SK-N-SH treated with all-trans-retinoic acid at 6 μM for 48 hours (cell line): ENCODE data around the gene ZCCHC3.
A peak's percentile ranks its signal among the peaks of the same experiment; 100 is the strongest.

Experiments
- ATAC-seq: fragments of 200-7000 bp; cut with Tn5 transposase; 3 replicates; pipeline ENCODE4 v1.9.1; 2020; ENCODE audit warnings: mild to moderate bottlenecking, moderate library complexity
- ARNTL ChIP-seq: fragments of 450-650 bp; formaldehyde crosslinking; IDR thresholded peaks from 2 replicates; pipeline ENCODE4 v1.5.0; 2020; ENCODE audit warnings: low read depth, mild to moderate bottlenecking, moderate library complexity, borderline replicate concordance
- BACH2 ChIP-seq: fragments of 250-450 bp; sonication (Bioruptor Pico); IDR thresholded peaks from 2 replicates; pipeline ENCODE4 v1.9.0; 2021; ENCODE audit warnings: mild to moderate bottlenecking, borderline replicate concordance
- CSDC2 ChIP-seq: fragments of 250-450 bp; sonication (Bioruptor Pico); IDR thresholded peaks from 2 replicates; pipeline ENCODE4 v1.5.0; 2020; ENCODE audit warnings: mild to moderate bottlenecking, moderate library complexity
- CSRNP3 ChIP-seq: fragments of 250-450 bp; sonication (Bioruptor Pico); IDR thresholded peaks from 2 replicates; pipeline ENCODE4 v1.5.1; 2021; ENCODE audit warnings: mild to moderate bottlenecking, moderate library complexity
- ESRRG ChIP-seq: fragments of 250-450 bp; sonication (Bioruptor Pico); IDR thresholded peaks from 2 replicates; pipeline ENCODE4 v1.6.1; 2021; ENCODE audit warnings: mild to moderate bottlenecking
- GLIS3 ChIP-seq: fragments of 250-450 bp; sonication (Bioruptor Pico); IDR thresholded peaks from 2 replicates; pipeline ENCODE4 v1.5.0; 2020; ENCODE audit warnings: mild to moderate bottlenecking, moderate library complexity
- ISL1 ChIP-seq: fragments of 250-450 bp; sonication (Bioruptor Pico); IDR thresholded peaks from 2 replicates; pipeline ENCODE4 v2.1.2; 2022; ENCODE audit warnings: mild to moderate bottlenecking, moderate library complexity
- PATZ1 ChIP-seq: fragments of 250-450 bp; sonication (Bioruptor Pico); IDR thresholded peaks from 2 replicates; pipeline ENCODE4 v1.8.0; 2020; ENCODE audit warnings: mild to moderate bottlenecking, moderate library complexity, borderline replicate concordance
- POU6F1 ChIP-seq: fragments of 250-450 bp; sonication (Bioruptor Pico); IDR thresholded peaks from 2 replicates; pipeline ENCODE4 v1.8.0; 2021; ENCODE audit warnings: low read depth, mild to moderate bottlenecking, moderate library complexity, borderline replicate concordance
- PPARA ChIP-seq: fragments of 250-450 bp; sonication (Bioruptor Pico); IDR thresholded peaks from 2 replicates; pipeline ENCODE4 v1.5.0; 2020; ENCODE audit warnings: mild to moderate bottlenecking, borderline replicate concordance
- RARB ChIP-seq: fragments of 250-450 bp; sonication (Bioruptor Pico); IDR thresholded peaks from 2 replicates; pipeline ENCODE4 v1.8.0; 2021; ENCODE audit warnings: mild to moderate bottlenecking, moderate library complexity
- SNAI2 ChIP-seq: fragments of 250-450 bp; sonication (Bioruptor Pico); IDR thresholded peaks from 2 replicates; pipeline ENCODE4 v1.5.0; 2020; ENCODE audit warnings: mild to moderate bottlenecking, moderate library complexity
- TCF4 ChIP-seq: fragments of 250-450 bp; sonication (Bioruptor Pico); IDR thresholded peaks from 2 replicates; pipeline ENCODE4 v1.8.0; 2021; ENCODE audit warnings: mild to moderate bottlenecking, moderate library complexity, borderline replicate concordance
- TOX ChIP-seq: fragments of 250-450 bp; sonication (Bioruptor Pico); IDR thresholded peaks from 2 replicates; pipeline ENCODE4 v1.8.0; 2021; ENCODE audit warnings: mild to moderate bottlenecking, moderate library complexity, borderline replicate concordance
- TSHZ2 ChIP-seq: fragments of 250-450 bp; sonication (Bioruptor Pico); IDR thresholded peaks from 2 replicates; pipeline ENCODE4 v1.5.0; 2020; ENCODE audit warnings: mild to moderate bottlenecking, moderate library complexity
- ZC3H10 ChIP-seq: fragments of 250-450 bp; sonication (Bioruptor Pico); IDR thresholded peaks from 2 replicates; pipeline ENCODE4 v1.5.1; 2021; ENCODE audit warnings: mild to moderate bottlenecking, moderate library complexity
- ZFP3 ChIP-seq: fragments of 250-450 bp; sonication (Bioruptor Pico); IDR thresholded peaks from 2 replicates; pipeline ENCODE4 v1.5.0; 2020; ENCODE audit warnings: mild to moderate bottlenecking, moderate library complexity
- ZFP30 ChIP-seq: fragments of 450-650 bp; formaldehyde crosslinking; IDR thresholded peaks from 2 replicates; pipeline ENCODE4 v1.5.0; 2022; ENCODE audit warnings: mild to moderate bottlenecking, moderate library complexity
- ZNF565 ChIP-seq: fragments of 450-650 bp; formaldehyde crosslinking; conservative IDR thresholded peaks from 2 replicates; pipeline ENCODE4 v1.5.0; 2020; ENCODE audit warnings: low read depth, mild to moderate bottlenecking, moderate library complexity
- ZNF70 ChIP-seq: fragments of 450-650 bp; formaldehyde crosslinking; IDR thresholded peaks from 2 replicates; pipeline ENCODE4 v1.5.0; 2020; ENCODE audit warnings: mild to moderate bottlenecking, moderate library complexity
- ZNF8 ChIP-seq: fragments of 450-650 bp; formaldehyde crosslinking; IDR thresholded peaks from 2 replicates; pipeline ENCODE4 v1.5.0; 2020; ENCODE audit warnings: mild to moderate bottlenecking, moderate library complexity

ZCCHC3 gene

GRCh38 chr20:328027-328974, 30.9 kb downstream of the ZCCHC3 start:
- TF ChIP-seq ZNF565 (CRISPR knock-in tag) (no peak), ISL1 (CRISPR knock-in tag) (no peak), TCF4 (CRISPR knock-in tag) (no peak), ARNTL (CRISPR knock-in tag) (no peak), BACH2 (CRISPR knock-in tag) (no peak), ZC3H10 (CRISPR knock-in tag) (no peak)
- ATAC-seq: no peak

- TF ChIP-seq ESRRG (CRISPR knock-in tag) (no peak), RARB (CRISPR knock-in tag) (no peak), ARNTL (CRISPR knock-in tag) (no peak), ZFP30 (no peak)
- no peak for ATAC-seq
These were observed 31.8 kb downstream of the ZCCHC3 start for GRCh38 chr20:328975-329695.

GRCh38 chr20:329851-330232, 32.5 kb downstream of the ZCCHC3 start:
- no peak for ATAC-seq
- TF ChIP-seq ZC3H10 (CRISPR knock-in tag) (no peak), PPARA (CRISPR knock-in tag) (no peak), ZNF70 (no peak), RARB (CRISPR knock-in tag) (no peak), ZFP30 (no peak), ISL1 (CRISPR knock-in tag) (no peak), ARNTL (CRISPR knock-in tag) (no peak), ESRRG (CRISPR knock-in tag) (no peak), TOX (no peak), PATZ1 (CRISPR knock-in tag) (no peak), ZNF8 (CRISPR knock-in tag) (no peak), ZFP3 (CRISPR knock-in tag) (no peak), TCF4 (CRISPR knock-in tag) (no peak), ZNF565 (CRISPR knock-in tag) (no peak), GLIS3 (CRISPR knock-in tag) (no peak), POU6F1 (CRISPR knock-in tag) (no peak)

- peak; percentile 48 for ATAC-seq
These were observed 33.1 kb downstream of the ZCCHC3 start for GRCh38 chr20:330233-331149.

More at GRCh38 chr20:330233-331149, 33.1 kb downstream of the ZCCHC3 start:
- TF ChIP-seq RARB (CRISPR knock-in tag): no peak
- no peak for TF ChIP-seq CSRNP3 (CRISPR knock-in tag)
- no peak for TF ChIP-seq ZFP3 (CRISPR knock-in tag)
- TF ChIP-seq BACH2 (CRISPR knock-in tag): no peak
- no peak for TF ChIP-seq CSDC2 (CRISPR knock-in tag)
- TF ChIP-seq ISL1 (CRISPR knock-in tag): no peak
- no peak for TF ChIP-seq TSHZ2
- no peak for TF ChIP-seq TOX
- TF ChIP-seq ZNF70: no peak
- TF ChIP-seq SNAI2 (CRISPR knock-in tag): no peak
- no peak for TF ChIP-seq PATZ1 (CRISPR knock-in tag)
- TF ChIP-seq ZNF8 (CRISPR knock-in tag): no peak
